ENCODE results near the gene ING1.
"Not testable (repeated sequence)": the region's sequence is repeated elsewhere in the genome, so short reads cannot be mapped to it uniquely, and the experiment has no call there.

ING1 gene

DNA sequence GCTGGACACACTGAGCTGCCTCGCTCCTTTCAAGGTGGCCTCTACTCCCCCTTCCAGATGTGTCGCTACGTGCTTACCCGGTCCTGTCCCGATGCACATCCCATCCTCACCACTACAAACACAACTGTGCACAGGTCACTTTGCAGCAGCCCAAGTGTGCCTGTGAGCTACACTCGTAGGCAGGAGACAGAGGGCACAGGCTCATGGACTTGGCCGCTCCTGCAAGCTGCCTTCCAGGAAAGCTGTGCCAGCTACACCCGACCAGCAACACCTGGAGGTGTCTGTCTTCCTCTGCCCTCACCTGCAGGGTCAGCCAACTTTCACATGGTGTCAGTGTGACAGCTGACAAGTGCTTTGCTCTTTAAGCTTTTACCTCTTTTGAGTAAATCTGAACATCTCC is 23.0 kb upstream of the ING1 start:
- DNase-seq (ENCODE audit: low read depth in 1 of 2, low spot score in 1 of 2) = no peak

DNA sequence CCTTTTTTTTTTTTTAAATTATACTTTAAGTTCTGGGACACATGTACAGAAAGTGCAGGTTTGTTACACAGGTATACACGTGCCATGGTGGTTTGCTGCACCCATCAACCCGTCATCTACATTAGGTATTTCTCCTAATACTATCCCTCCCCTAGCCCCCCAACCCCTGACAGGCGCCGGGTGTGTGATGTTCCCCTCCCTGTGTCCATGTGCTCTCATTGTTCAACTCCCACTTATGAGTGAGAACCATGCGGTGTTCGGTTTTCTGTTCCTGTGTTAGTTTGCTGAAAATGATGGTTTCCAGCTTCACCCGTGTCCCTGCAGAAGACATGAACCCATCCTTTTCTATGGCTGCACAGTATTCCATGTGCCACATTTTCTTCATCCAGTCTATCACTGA is 17.7 kb upstream of the ING1 start:
- DNase-seq (ENCODE audit: low read depth in 1 of 2, low spot score in 1 of 2) = not testable (repeated sequence)

DNA sequence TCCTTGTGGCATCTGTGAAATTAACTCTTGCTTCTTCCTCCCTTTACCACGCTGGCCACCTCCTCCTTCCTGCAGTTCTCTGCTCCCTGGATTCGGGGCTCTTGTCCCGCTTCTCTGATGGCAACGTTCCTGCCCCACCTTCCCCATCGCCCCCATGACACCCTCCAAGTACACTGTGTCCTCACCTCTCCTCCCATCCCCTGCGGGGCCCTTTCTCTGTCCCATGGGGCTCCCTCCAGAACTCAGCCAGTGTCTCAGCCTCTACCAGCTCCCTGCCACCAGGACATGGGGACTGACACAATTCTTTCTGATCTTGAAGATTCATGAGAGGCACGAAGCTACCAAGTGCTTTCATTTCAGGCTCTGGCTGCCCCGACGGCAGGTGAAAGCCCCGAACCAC is 16.7 kb upstream of the ING1 start:
- no peak for DNase-seq (ENCODE audit: low read depth in 1 of 2, low spot score in 1 of 2)

DNA sequence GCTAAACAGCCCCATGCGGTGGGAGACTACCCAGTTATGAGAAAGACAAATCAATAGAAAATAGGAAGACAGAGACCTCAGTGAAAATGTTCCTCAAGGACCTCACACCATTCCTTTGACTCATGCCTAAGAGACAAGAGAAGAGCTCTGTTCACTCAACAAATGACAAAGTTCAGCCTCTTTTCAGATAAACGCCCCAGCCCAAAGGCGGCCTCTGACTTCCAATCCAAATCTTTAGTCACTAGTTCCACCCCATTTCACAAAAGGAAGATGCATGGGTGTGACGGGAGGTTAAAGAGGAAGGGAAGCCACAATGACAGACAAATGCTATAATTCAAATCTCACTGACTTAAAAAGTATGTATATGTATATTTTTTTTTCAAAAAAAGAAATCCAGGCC is 15.7 kb upstream of the ING1 start:
- DNase-seq (ENCODE audit: low read depth in 1 of 2, low spot score in 1 of 2) = no peak

DNA sequence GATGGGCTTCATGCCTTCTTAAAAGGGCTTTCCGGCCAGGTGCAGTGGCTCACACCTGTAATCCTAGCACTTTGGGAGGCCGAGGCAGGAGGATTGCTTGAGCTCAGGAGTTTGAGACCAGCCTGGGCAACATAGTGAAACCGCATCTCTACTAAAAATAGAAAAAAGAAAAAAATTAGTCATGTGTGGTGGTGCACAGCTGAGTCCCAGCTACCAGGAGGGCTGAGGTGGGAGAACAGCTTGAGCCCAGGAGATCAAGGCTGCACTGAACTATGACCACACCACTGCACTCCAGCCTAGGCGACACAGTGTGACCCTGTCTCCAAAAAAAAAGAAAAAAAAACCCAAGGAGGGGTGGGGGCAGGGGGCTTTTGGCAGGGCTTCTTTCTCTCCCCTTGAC is 14.8 kb upstream of the ING1 start:
- DNase-seq (ENCODE audit: low read depth in 1 of 2, low spot score in 1 of 2) = no peak

DNA sequence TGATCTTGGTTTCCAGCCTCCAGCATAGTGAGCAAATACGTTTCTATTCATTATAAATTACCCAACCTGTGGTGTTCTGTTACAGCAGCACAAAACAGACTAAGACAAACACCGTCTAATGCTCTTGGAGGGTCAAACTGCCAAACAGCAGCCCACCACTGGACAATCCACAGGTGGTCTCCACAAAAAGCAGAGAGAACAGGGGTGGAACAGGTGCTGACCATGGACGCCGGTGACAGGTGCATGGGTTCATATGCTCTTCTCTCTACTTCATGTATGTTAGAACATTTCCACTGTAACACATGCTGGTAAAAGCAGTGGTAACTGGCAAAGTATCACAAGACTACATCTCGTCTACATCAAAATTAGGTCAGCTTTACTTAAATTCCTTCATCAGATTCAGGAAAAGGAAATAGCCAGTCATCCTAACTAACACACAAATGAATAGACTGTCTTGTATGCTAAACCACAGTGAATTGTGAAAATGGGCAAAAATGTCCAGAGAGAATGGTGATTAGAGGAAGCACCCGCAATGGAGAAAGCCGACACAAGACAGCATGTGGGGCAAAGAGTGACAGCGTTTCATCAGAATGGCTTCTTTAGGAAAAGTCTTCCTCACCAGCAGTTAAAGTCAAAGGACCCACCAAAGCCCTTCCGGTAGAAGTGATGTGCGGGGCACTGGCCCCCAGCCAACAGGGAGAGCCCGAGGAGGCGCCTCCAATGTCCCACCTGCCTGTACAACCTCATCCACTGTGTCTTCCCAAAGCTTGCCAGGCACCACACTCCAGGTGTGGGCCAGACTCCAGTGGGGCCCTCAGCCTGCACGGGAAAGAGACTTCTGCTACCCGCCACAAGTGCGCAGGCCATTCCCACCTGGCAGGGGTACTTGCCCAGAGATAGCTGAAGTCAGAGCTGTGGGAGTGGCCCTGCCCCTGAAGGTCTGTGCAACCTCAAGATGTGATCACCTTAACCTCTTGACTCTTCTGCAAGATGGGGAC is 14.1 kb upstream of the ING1 start:
- no peak for DNase-seq (ENCODE audit: low read depth in 1 of 2, low spot score in 1 of 2)

DNA sequence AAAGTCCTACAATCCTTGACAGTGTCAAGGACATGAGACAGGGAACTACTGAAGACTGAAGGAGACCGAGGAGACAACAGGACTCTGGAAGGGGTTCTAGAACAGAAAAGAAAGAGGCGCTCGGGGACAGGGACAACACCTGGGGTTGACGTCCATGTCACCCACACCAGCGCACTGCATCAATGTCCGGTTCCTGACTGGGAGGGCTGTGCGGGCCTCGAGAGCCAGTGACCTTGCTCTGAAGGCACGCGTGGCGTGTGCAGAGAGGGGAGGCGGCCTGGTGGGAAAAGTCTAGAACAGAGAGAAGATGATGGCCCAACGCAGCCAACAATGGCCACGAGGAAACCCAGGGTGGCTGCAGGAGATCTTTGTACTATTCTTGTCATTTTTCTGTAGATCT is 13.3 kb upstream of the ING1 start:
- DNase-seq (ENCODE audit: low read depth in 1 of 2, low spot score in 1 of 2) = no peak

DNA sequence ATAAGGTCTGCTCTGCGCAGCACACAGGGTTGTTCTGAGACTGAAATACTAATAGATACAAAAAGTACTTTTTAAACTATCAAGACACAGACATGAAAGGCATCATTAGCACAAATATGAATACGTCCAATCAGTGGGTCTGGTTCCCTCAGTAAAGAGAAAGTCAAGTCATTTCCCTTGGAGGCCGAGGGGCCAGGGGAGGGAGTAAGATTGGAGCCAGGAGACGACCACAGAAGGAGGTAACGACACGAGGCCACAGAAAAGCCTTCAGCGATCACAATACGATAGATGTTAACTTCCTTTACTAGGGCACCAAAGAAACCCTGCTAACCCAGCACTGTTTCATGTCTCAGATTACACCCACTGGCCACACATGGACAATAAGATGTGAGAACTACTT is 12.9 kb upstream of the ING1 start:
- no peak for DNase-seq (ENCODE audit: low read depth in 1 of 2, low spot score in 1 of 2)

DNA sequence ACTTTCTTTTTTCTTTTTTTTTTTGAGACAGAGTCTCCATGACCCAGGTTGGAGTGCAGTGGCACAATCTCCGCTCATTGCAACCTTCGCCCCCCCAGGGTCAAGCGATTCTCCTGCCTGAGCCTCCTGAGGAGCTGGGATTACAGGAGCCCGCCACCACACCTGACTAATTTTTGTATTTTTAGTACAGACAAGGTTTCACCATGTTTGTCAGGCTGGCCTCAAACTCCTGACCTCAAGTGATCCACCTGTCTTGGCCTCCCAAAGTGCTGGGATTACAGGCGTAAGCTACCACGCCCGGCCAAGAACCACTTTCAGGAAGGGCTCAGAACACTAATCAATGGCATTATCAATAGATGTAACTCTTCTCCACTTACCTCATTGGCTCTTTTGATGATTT is 12.4 kb upstream of the ING1 start:
- not testable (repeated sequence) for DNase-seq (ENCODE audit: low read depth in 1 of 2, low spot score in 1 of 2)

DNA sequence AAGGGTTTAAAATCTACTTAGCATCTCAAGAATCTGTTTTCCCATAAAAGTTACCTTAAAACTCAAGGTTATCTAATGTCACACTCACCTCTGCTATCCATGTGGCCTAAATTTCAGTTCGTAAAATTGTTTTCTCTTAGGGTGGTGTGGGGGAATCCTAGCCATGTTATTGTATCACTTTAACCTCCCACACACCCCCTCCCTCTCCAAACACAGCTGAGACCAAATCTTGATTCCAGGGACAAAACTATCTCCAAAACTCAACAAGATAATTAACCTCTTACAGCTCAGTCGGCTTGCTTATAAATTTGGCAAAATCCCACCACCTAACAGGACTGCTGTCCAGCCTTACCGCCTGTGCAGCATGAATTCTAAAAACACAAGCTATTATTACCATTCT is 11.4 kb upstream of the ING1 start:
- no peak for DNase-seq (ENCODE audit: low read depth in 1 of 2, low spot score in 1 of 2)

DNA sequence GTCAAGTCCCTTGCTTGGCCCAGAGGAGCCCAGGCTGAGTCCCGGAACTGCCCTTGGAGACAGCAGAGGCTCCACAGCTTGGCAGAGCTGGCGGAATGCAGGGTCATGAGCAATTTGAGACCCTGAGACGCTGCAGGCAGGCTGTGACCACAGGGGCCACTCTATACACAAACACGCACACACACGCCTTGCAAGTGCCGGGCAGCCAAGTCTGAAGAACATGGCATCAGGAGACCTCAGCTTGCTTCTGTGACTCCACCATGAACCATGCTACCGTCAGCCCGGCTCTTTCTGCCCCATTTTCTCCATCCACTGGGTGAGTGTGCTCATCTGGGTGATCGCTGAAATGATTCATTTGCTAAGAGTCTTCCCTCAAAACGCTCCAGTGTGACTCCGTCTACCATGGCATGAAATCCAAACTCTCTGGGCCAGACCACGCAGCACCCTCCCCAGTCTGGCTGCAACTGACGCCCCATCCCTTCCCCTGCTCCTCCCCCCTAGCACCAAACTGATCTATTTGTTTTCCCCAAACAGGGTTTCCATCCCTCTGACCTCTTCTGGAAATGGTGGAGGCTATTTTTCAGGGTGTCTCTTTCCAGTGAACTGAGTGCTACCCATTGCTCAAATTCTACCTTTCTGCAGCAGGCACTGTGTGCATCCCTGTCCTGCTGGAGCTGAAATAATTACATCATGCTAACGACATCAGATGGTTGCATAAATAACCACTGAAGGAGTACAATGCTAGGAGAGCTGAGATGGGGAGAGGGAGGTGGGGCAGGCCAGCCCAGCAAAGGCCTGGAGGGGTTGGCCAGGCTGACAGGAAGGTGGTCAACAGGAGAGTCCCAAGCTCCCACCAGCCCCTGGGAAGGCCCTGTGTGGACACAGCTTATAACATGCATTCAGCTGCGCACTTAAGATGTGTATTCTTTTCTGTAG is 10.6 kb upstream of the ING1 start:
- DNase-seq (ENCODE audit: low read depth in 1 of 2, low spot score in 1 of 2) = no peak

DNA sequence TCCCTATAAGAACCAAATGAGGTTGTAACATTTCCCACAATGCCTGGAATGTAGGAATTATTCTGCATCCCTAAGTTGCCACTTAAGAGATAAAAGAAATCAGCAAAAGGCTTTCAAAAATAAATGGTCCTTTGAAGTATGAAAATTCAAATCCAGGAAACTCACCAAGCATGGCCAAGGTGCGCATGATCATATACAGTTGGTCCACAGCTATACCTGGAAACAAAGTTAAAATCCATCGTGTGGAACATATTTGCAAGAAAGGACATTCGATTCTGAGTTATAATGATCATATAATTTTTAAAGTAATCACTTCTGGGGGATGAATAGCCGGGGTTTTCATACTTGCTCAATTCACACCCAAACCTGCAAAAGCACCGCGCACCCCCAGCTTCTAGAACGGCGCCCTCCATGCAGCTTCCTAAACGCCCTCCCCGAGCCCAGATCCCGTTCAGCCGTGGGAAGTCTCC is 8.1 kb upstream of the ING1 start:
- DNase-seq (ENCODE audit: low read depth in 1 of 2, low spot score in 1 of 2) = no peak

DNA sequence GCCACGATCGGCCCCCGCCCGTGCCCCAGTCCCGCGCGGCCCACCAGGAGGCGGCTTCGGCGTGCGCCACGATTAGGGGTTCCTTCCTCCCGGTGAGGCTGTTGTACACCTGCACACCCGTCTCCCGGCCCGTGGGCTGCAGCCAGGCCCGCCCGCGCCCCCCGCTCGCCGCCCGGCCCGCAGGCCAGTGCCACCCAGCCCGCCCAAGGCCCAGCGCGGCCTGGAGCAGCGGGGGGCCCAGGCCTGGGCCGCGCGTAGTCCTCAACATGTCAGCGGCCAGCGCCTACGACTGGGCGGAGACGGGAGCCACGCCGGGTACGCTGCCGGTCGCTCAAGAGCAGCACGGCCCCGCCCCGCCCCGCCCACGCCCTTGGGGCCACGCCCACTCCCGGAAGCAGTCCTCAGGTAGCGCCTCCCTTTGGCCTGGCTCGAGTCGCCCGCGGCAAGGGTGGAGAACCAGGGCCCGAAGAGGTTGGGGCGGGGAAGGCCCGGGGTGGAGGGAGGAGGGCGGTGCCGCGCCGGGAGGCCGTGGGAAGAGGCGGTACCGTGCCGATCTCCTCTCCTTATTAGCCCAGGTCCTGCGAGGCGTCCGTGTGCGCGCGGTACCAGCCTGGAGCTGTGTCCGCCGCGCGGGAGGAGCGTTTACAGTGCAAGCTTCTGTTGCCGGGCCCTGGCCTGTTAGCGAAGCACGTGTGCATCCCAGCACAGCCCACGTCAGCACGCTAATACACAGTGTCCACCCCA is 7.5 kb upstream of the ING1 start, which contains the start of gene CARS2:
CARS2 (minus strand) TSS at position 291 of the 744 bp plus-strand sequence; CDS start at position 268, 23 bp downstream.
- DNase-seq (ENCODE audit: low read depth in 1 of 2, low spot score in 1 of 2) = peak; percentile 90 to 92

DNA sequence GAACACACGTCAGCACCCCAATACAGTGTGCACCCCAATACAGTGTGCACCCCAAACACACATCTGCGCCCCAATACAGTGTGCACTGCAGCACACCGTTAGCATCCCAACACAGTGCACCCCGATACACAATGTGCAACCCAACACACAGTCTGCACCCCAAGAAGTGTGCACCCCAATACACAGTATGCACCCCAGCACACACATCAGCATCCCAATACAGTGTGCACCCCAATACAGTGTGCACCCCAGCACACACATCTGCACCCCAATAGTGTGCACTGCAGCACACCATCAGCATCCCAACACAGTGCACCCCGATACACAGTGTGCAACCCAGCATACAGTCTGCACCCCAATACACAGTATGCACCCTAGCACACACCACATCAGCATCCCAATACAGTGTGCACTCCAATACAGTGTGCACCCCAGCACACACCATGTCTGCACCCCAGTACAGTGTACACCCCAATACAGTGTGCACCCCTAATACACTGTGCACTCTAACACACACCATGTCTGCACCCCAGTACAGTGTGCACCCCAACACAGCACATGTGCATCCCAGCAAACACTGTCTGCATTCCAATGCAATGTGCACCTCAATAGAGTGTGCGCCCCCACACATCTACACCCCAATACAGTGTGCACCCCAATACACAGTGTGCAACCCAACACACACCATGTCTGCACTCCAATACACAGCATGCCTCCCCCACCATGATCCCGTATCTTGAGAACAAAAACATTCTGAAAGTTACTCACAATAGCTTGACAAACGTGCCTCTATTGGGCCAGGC is 6.7 kb upstream of the ING1 start:
- DNase-seq (ENCODE audit: low read depth in 1 of 2, low spot score in 1 of 2) = no peak

DNA sequence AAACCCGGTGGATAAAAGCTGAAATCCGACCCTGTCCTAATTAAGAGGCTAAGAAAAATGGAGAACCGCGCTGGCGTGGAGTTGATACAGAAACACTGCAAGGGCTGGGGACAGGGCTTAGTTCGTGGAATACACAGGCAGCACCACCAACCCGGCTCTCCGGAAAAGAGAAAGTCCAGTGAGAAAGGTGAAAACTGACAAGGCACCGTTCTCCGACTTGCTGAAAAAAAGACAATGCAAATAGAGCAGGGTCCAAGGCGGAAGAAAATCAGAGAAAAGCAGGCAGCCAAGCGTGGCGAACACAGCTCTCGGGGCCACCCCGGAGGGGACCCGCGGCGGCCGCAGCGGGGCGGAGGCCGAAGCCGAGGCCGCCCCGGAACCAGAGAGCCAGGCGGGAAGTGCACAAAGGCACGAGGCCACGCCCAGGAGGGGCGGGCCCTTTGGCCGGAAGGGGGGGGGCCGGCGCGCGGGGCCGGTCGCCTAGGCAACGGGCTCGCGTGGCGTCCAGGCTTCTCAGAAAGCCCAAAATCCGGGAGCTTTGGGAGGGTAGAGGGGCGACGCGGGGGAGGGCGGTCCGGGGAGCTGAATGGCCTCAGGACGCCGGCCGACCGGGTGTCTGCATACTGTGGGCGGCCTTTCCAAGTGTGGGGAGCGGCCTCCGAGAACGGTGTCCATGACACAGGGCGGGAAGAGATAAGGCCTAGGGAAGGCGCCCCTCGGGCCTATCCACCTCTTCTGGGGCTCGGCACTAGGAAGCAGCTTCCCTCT is 1.2 kb upstream of the ING1 start:
- peak; percentile 68 to 81 for DNase-seq (ENCODE audit: low read depth in 1 of 2, low spot score in 1 of 2)

DNA sequence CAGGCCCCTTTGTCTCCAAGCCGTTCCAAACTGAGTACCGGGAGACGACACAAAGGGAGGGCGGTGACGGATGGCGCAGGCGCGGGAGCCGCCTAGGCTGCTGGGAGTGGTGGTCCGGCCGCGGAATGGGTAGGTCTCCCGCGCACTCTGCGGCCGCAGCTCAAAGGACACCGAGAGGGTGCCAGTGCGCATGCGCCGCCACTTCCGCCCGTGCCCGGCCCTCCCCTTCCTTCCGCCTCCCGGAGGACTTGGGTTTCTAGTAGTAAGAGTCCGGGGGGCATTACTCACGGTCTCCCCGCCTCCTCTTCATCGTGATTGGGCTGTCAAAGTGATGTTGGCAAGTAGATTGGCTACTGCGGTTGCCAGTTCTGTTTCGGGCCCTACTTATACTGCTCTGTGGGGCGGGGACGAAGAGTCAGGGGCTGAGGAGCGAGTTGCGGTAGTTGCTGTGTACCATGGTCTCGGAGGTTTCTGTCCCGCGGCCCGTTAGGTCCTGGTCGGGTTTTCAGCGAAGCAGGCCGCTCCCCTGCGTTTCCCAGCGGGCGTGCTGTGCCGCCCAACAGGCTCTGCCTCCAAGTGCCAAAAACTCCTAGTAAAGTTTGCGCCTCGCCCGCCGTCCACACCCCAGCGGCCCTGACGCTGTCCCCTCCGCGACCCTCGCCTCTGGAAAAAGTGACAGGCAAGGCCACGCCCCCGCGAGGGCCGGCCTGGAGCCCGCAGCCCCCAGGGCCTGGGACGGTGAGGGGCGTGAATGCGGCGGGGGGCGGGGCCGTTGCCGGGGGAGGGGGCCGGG is 455 bp upstream of the ING1 start:
- DNase-seq (ENCODE audit: low read depth in 1 of 2, low spot score in 1 of 2) = peak; percentile 98 to 99

DNA sequence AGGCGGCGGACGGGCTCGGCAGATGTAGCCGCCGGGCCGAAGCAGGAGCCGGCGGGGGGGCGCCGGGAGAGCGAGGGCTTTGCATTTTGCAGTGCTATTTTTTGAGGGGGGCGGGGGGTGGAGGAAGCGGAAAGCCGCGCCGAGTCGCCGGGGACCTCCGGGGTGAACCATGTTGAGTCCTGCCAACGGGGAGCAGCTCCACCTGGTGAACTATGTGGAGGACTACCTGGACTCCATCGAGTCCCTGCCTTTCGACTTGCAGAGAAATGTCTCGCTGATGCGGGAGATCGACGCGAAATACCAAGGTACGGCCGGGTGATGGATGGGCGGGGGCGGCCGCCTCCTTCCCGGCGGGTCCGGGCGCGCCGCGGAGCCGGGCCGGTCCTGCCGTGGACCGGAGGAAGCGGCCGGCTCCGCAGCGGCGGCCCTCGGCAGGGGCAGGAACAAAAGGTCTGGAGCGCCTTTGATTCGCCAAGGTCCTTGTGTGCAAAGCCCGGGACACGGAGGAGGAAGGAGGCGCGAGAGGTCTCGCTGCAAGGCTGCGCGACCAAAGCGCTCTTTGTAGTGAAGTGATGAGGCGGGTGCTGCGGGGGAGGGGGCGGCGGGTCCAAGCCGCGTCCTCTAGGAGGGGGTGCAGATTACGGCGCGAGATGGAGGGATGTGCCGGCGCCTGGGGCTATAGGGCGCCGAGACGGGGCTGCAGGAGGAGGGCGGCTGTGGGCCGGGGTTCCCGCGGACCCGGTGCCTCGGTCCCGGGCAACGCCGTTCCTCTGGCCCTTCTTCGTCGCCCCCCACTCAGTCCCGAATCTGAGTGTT is 689 bp downstream of the ING1 start:
- peak; percentile 39 to 51 for DNase-seq (ENCODE audit: low read depth in 1 of 2, low spot score in 1 of 2)

Data from activated CD4-positive, alpha-beta T cell treated with anti-CD3 and anti-CD28 coated beads, Interleukin-2, amount 50 U/mL, for 24 hours (primary cell).